ENCODE measurements around the gene YWHAH.

Gene YWHAH

GRCh38 chr22:31983911-31984656, 39.7 kb downstream of the YWHAH start:
- no peak for DNase-seq

- DNase-seq, result no peak
Measured at GRCh38 chr22:31987218-31987617, 42.9 kb downstream of the YWHAH start.

- DNase-seq, result no peak
Measured at GRCh38 chr22:31991102-31991839, 46.9 kb downstream of the YWHAH start.

- no peak for DNase-seq
Measured at GRCh38 chr22:31995046-31995445, 50.7 kb downstream of the YWHAH start.

- no peak for DNase-seq
Measured at GRCh38 chr22:31995807-31996206, 51.5 kb downstream of the YWHAH start.

GRCh38 chr22:31998784-31999385, 54.5 kb downstream of the YWHAH start:
- no peak for DNase-seq

GRCh38 chr22:32000181-32000580, 55.8 kb downstream of the YWHAH start:
- DNase-seq, result no peak

GRCh38 chr22:32005453-32005852, 61.1 kb downstream of the YWHAH start:
- no peak for DNase-seq

Measured in hematopoietic multipotent progenitor cell treated with erythropoietin and hydrocortisone succinate and interleukin-3 and kit ligand, for 8 days (in vitro differentiated cells).